GF-D8 (cell line): ENCODE data around the gene RNF149.

Experiments
- DNase-seq: peaks from one replicate; lab custom pipeline; 2025; lab: John Stamatoyannopoulos, UW

Gene RNF149

GRCh38 chr2:101295895-101296294, 12.6 kb downstream of the RNF149 start:
- DNase-seq = no peak

GRCh38 chr2:101294861-101295260, 13.6 kb downstream of the RNF149 start:
- DNase-seq = no peak

GRCh38 chr2:101293544-101293943, 15.0 kb downstream of the RNF149 start:
- DNase-seq = no peak

GRCh38 chr2:101291973-101292372, 16.5 kb downstream of the RNF149 start:
- DNase-seq = no peak

GRCh38 chr2:101290711-101291110, 17.8 kb downstream of the RNF149 start:
- no peak for DNase-seq

GRCh38 chr2:101287303-101287702, 21.2 kb downstream of the RNF149 start:
- DNase-seq = no peak

- DNase-seq = no peak
Observed at GRCh38 chr2:101286684-101287083, 21.8 kb downstream of the RNF149 start.

GRCh38 chr2:101282980-101283379, 25.5 kb downstream of the RNF149 start:
- no peak for DNase-seq

GRCh38 chr2:101281482-101281881, 27.0 kb downstream of the RNF149 start:
- no peak for DNase-seq

- DNase-seq = no peak
Observed at GRCh38 chr2:101278925-101279324, 29.6 kb downstream of the RNF149 start.

GRCh38 chr2:101277111-101277510, 31.4 kb downstream of the RNF149 start:
- DNase-seq = no peak

GRCh38 chr2:101274142-101274541, 34.4 kb downstream of the RNF149 start:
- DNase-seq = no peak

- DNase-seq = no peak
Observed at GRCh38 chr2:101273056-101273455, 35.4 kb downstream of the RNF149 start.

- DNase-seq = no peak
Observed at GRCh38 chr2:101272045-101272784, 36.3 kb downstream of the RNF149 start.

GRCh38 chr2:101270700-101271259, 37.7 kb downstream of the RNF149 start:
- DNase-seq = no peak

GRCh38 chr2:101267671-101268656, 40.5 kb downstream of the RNF149 start:
- DNase-seq = no peak

- no peak for DNase-seq
Observed at GRCh38 chr2:101265893-101266499, 42.5 kb downstream of the RNF149 start.

GRCh38 chr2:101264360-101264939, 44.1 kb downstream of the RNF149 start:
- DNase-seq = no peak

- no peak for DNase-seq
Observed at GRCh38 chr2:101263377-101263800, 45.1 kb downstream of the RNF149 start.

GRCh38 chr2:101262142-101262541, 46.4 kb downstream of the RNF149 start:
- no peak for DNase-seq

GRCh38 chr2:101258804-101259203, 49.7 kb downstream of the RNF149 start:
- no peak for DNase-seq

- no peak for DNase-seq
Observed at GRCh38 chr2:101256316-101256715, 52.2 kb downstream of the RNF149 start.
